ENCODE results near the gene RAP2B.
A peak's percentile ranks its signal among the peaks of the same experiment; 100 is the strongest.

RAP2B gene

GRCh38 chr3:153160451-153161137 lies 1.4 kb upstream of the RAP2B start:
- H3K4me3 ChIP-seq (ENCODE audit: low read depth, low read length), result peak overlapping the region; percentile 81
- no peak for TF ChIP-seq CTCF (IDR thresholded peaks at IDR 0.05; ENCODE audit: borderline replicate concordance, insufficient read depth, low read depth, low read length)

GRCh38 chr3:153161138-153161713 lies 800 bp upstream of the RAP2B start:
- no peak for TF ChIP-seq CTCF (IDR thresholded peaks at IDR 0.05; ENCODE audit: borderline replicate concordance, insufficient read depth, low read depth, low read length)

GRCh38 chr3:153162513-153163392 lies 727 bp downstream of the RAP2B start:
- peak overlapping the region; percentile 95 for H3K4me3 ChIP-seq (ENCODE audit: low read depth, low read length)
- TF ChIP-seq CTCF (IDR thresholded peaks at IDR 0.05; ENCODE audit: borderline replicate concordance, insufficient read depth, low read depth, low read length), result no peak

More at GRCh38 chr3:153161138-153161713, 800 bp upstream of the RAP2B start:
- H3K4me3 ChIP-seq (ENCODE audit: low read depth, low read length), result peak overlapping the region; percentile 95

GRCh38 chr3:153163393-153163724 lies 1.3 kb downstream of the RAP2B start:
- peak overlapping the region; percentile 95 for H3K4me3 ChIP-seq (ENCODE audit: low read depth, low read length)
- TF ChIP-seq CTCF (IDR thresholded peaks at IDR 0.05; ENCODE audit: borderline replicate concordance, insufficient read depth, low read depth, low read length), result no peak

DNA sequence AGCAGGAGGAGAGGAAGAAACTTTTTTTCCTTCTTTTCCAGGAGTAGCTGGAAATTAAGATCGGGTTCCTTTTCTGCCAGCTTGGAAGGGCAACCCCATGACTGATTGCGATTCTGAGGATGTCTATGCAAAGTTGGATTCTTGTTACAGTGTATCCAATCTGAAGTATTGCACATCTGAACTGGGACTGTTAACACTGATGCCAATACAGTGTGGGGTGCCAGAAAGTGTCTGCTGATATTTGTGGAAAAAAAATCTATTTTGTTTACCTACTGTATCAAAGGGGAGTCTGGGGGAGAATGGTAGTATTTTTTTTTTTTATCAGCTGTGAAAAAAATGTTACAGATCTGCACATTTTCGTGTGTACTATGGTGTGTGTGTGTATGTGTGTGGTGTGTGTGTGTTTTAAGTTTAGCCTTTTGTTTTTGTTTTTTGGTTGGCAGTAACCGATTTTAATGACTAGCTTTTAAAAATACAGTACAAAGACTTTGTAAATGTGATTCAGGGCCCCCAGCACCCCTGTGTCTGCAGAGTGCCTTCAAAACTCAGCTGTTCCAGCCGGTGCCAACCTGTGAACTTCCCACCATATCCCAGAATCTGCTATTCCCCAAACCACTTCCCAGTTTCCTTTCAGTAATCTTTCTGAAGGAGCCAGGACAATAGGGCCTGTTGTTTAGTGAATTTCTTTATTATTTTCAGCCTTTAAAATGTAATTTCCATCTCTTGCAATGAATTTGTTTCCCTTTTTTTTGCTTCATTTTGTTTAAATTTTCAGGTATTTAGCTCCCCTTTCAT lies 1.9 kb downstream of the RAP2B start:
- no peak for TF ChIP-seq CTCF (IDR thresholded peaks at IDR 0.05; ENCODE audit: borderline replicate concordance, insufficient read depth, low read depth, low read length)
- H3K4me3 ChIP-seq (ENCODE audit: low read depth, low read length), result peak overlapping the region; percentile 95

DNA sequence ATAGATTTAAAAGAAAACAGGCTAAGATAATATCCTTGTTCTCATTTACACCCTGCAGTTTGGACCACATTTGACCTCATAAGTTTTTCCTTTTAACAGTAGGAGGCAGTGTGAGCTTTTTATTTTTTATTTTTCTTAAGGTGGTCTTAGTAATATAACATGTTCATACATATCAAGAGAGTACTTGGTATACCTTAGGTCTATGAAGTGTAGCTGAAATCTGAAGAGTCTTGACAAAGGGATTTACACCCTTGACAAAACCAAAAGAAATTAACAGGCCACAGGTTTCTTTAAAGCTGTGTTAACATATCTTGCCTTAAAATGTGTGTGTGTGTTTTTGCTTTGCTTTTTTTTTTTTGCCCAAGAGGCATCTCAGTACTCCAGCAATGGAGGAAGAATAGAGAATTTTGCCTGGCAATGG lies 3.2 kb downstream of the RAP2B start:
- TF ChIP-seq CTCF (IDR thresholded peaks at IDR 0.05; ENCODE audit: borderline replicate concordance, insufficient read depth, low read depth, low read length), result no peak

More for the DNA sequence above, 3.2 kb downstream of the RAP2B start:
- H3K4me3 ChIP-seq (ENCODE audit: low read depth, low read length), result no peak overlapping the region

Data from GM12875 (cell line).